Stomach (tissue), 9 donors: Measurements from ENCODE around the gene TADA2B. TPM values are rescaled to one million over a fixed set of nuclear protein-coding genes. Genes with fewer than 3 reads are reported as not detected.

Experiments
- DNase-seq, 2 donors: peaks; one replicate each; pipeline versions ENCODE4 v3.0.0 to v3.0.0-alpha.2; 2013 to 2019
- H3K27ac ChIP-seq, 5 donors: fragments of 200-600 bp in 4 of 5; sonication (generic) in 4 of 5; one replicate each; pipeline ENCODE4 v1.5.1; 2013 to 2019; ENCODE audit warnings: mild to moderate bottlenecking in 1 of 5, moderate library complexity in 1 of 5
- H3K27me3 ChIP-seq, 3 donors: fragments of 200-600 bp; sonication (generic); one replicate each; pipeline ENCODE4 v1.5.1; 2017 to 2019; ENCODE audit warnings: mixed run types in 1 of 3
- H3K36me3 ChIP-seq, 4 donors: fragments of 200-600 bp; sonication (generic); 1 replicate in 3 of 4; 2 replicates in 1 of 4; pipeline ENCODE4 v1.5.1; 2016 to 2019
- H3K4me1 ChIP-seq, 4 donors: fragments of 200-600 bp; sonication (generic); one replicate each; pipeline ENCODE4 v1.5.1; 2016 to 2019
- H3K4me3 ChIP-seq, 4 donors: fragments of 200-600 bp; sonication (generic) in 3 of 4; one replicate each; pipeline ENCODE4 v1.5.1; 2016 to 2019; ENCODE audit warnings: mild to moderate bottlenecking in 1 of 4
- H3K9me3 ChIP-seq, 4 donors: fragments of 200-600 bp; sonication (generic); one replicate each; pipeline ENCODE4 v1.5.1; 2016 to 2019
- CTCF ChIP-seq, 7 experiments: fragments of 450-650 bp in 4 of 7; fragments of 200-600 bp in 3 of 7; sonication (generic) in 3 of 7; IDR thresholded peaks; one replicate each; pipeline ENCODE4 v1.5.1; 2016 to 2019; ENCODE audit warnings: antibody characterized with exemption in 7 of 7, control low read depth in 2 of 7, mild to moderate bottlenecking in 1 of 7
- EP300 ChIP-seq: sonication (generic); formaldehyde crosslinking; IDR thresholded peaks from one replicate; pipeline ENCODE4 v1.6.1; 2017; ENCODE audit warnings: antibody characterized with exemption
- POLR2A ChIP-seq, 4 donors: fragments of 450-650 bp; IDR thresholded peaks; one replicate each; pipeline ENCODE4 v1.6.1; 2016; ENCODE audit warnings: antibody characterized with exemption in 4 of 4, control low read depth in 2 of 4, mild to moderate bottlenecking in 1 of 4, moderate library complexity in 1 of 4
- POLR2AphosphoS5 ChIP-seq, 3 donors: sonication (generic); formaldehyde crosslinking; IDR thresholded peaks; one replicate each; pipeline ENCODE4 v1.6.1; 2016; ENCODE audit warnings: antibody characterized with exemption in 3 of 3
- WGBS, 5 donors: extraction: QIAGEN DNeasy Blood & Tissue Kit in 3 of 5; methylation state at CpG; one replicate each; pipeline versions ENCODE4 v1.1.5 to v1.1.7; 2013 to 2018; 5-methylcytosine and 5-hydroxymethylcytosine counted together
- intact Hi-C: fragments of 100-400 bp; cut with DNase I; formaldehyde crosslinking; loops from one replicate; pipeline ENCODE4 v1.15.1; 2023; ENCODE audit warnings: low total_unique reads
- polyA plus RNA-seq, 3 donors: library from polyadenylated mRNA; stranded (reverse); fragments of 200-250 nt; gene quantifications; one replicate each; pipeline ENCODE4 v1.2.3, GENCODE V29; 2013
- total RNA-seq, 5 donors: library from RNA; depleted of rRNA; stranded (reverse); fragments of >200 nt; gene quantifications; one replicate each; pipeline versions ENCODE4 v1.1.0 to v1.2.3, GENCODE V29; 2014 to 2016
- donor health status: healthy with polysubstance abuse.
- donor health status: Bipolar disorder and iron deficiency.
- donor health status: healthy.

The TADA2B gene
- total and polyA plus RNA-seq, 8 donors: 1.2 to 73.7 (median 16.1) TPM

- peaks cover 15 to 38% (median 28%) of the 10 kb centered on the region in 4 donors for H3K4me1 ChIP-seq
- no peak overlapping the region for H3K4me3 ChIP-seq
- no peaks in the 10 kb centered on the region for H3K27me3 ChIP-seq
- H3K27ac ChIP-seq: peak overlapping the region in 4 of 5 donors; percentile 86 to 92 (median 90)
- no peak for DNase-seq
- intact Hi-C loops: no loop called here
- TF ChIP-seq POLR2A (IDR thresholded peaks at IDR 0.05) (no peak), CTCF (IDR thresholded peaks at IDR 0.05) (no peak), POLR2AphosphoS5 (IDR thresholded peaks at IDR 0.05) (no peak), EP300 (no peak)
- no peaks in the 10 kb centered on the region for H3K9me3 ChIP-seq
- no peaks in the 10 kb centered on the region for H3K36me3 ChIP-seq
- WGBS, 5 donors: 81 to 93% (median 88%) methylated on average over 7 of the region's 7 CpGs
These were observed 61.3 kb downstream of the TADA2B start for GRCh38 chr4:7104366-7105031.

GRCh38 chr4:7105276-7105675 lies 62.1 kb downstream of the TADA2B start:
- Histone ChIP-seq H3K4me3 (no peak overlapping the region), H3K36me3 (no peaks in the 10 kb centered on the region), H3K9me3 (no peaks in the 10 kb centered on the region), H3K4me1 (peaks cover 15 to 38% (median 28%) of the 10 kb centered on the region in 4 donors), H3K27me3 (no peaks in the 10 kb centered on the region), H3K27ac (no peak overlapping the region)
- TF ChIP-seq POLR2A (IDR thresholded peaks at IDR 0.05) (no peak), CTCF (IDR thresholded peaks at IDR 0.05) (no peak), POLR2AphosphoS5 (IDR thresholded peaks at IDR 0.05) (no peak), EP300 (no peak)
- intact Hi-C loops: no loop called here
- 61 to 71% (median 67%) methylated on average over 14 to 15 of the region's 15 CpGs for WGBS, 5 donors
- DNase-seq: no peak

- Histone ChIP-seq H3K27ac (no peak overlapping the region), H3K36me3 (no peaks in the 10 kb centered on the region), H3K27me3 (no peaks in the 10 kb centered on the region), H3K4me1 (peaks cover 7 to 26% (median 18%) of the 10 kb centered on the region in 4 donors), H3K4me3 (no peak overlapping the region), H3K9me3 (no peaks in the 10 kb centered on the region)
- WGBS, 5 donors: 81 to 93% (median 85%) methylated on average over 7 to 11 of the region's 11 CpGs
- no peak for DNase-seq
- TF ChIP-seq POLR2AphosphoS5 (IDR thresholded peaks at IDR 0.05) (no peak), CTCF (IDR thresholded peaks at IDR 0.05) (no peak), EP300 (no peak), POLR2A (IDR thresholded peaks at IDR 0.05) (no peak)
- intact Hi-C loops: no loop called here
These were observed 64.2 kb downstream of the TADA2B start for GRCh38 chr4:7107166-7107905.

Other genes with a start within 250 kb of the TADA2B start
- gene TBC1D14, start 133.5 kb upstream of the TADA2B start, total RNA-seq: 10 to 100 TPM; 33.5 to 72.4 (median 40.8) TPM
- gene TBC1D14, start 133.5 kb upstream of the TADA2B start, polyA plus RNA-seq: 10 to 100 TPM; 19.5 to 42.5 (median 40.0) TPM
- gene GRPEL1, start 24.7 kb downstream of the TADA2B start, total RNA-seq: 10 to 100 TPM in 4 of 5 donors, not detected in 1; 11.4 to 53.6 (median 19.6) TPM
- 10 to 100 TPM; 20.5 to 33.6 (median 25.5) TPM for gene GRPEL1, start 24.7 kb downstream of the TADA2B start, polyA plus RNA-seq
- gene SORCS2, start 149.2 kb downstream of the TADA2B start, total RNA-seq: 10 to 100 TPM in 1 of 5 donors, 1 to 10 TPM in 2, under 1 TPM in 1, not detected in 1; under 0.01 to 13.0 (median 4.2) TPM
- under 1 TPM; 0.15 to 0.50 (median 0.20) TPM for gene SORCS2, start 149.2 kb downstream of the TADA2B start, polyA plus RNA-seq